NCI-H524 (cell line): ENCODE results near the gene SPOCK1.

Experiments used
- DNase-seq, 2 experiments: peaks; one replicate each; lab custom pipeline; 2025; lab: John Stamatoyannopoulos, UW

SPOCK1 gene

GRCh38 chr5:137223324-137224295 is 275.5 kb downstream of the SPOCK1 start:
- no peak for DNase-seq

- DNase-seq = peak; percentile 77 to 84
Observed at GRCh38 chr5:137221943-137222342, 277.2 kb downstream of the SPOCK1 start.

GRCh38 chr5:137220523-137220927 is 278.6 kb downstream of the SPOCK1 start:
- peak; percentile 32 to 61 for DNase-seq

- no peak for DNase-seq
Observed at GRCh38 chr5:137218896-137219295, 280.2 kb downstream of the SPOCK1 start.

- no peak for DNase-seq
Observed at GRCh38 chr5:137218471-137218870, 280.7 kb downstream of the SPOCK1 start.

- no peak for DNase-seq
Observed at GRCh38 chr5:137217599-137218200, 281.4 kb downstream of the SPOCK1 start.

GRCh38 chr5:137216976-137217598 is 282.0 kb downstream of the SPOCK1 start:
- no peak for DNase-seq

GRCh38 chr5:137215780-137216179 is 283.3 kb downstream of the SPOCK1 start:
- no peak for DNase-seq

- no peak for DNase-seq
Observed at GRCh38 chr5:137215261-137215660, 283.9 kb downstream of the SPOCK1 start.

- DNase-seq = no peak
Observed at GRCh38 chr5:137214446-137215189, 284.5 kb downstream of the SPOCK1 start.

GRCh38 chr5:137212471-137212870 is 286.7 kb downstream of the SPOCK1 start:
- no peak for DNase-seq

GRCh38 chr5:137209232-137209809 is 289.8 kb downstream of the SPOCK1 start:
- DNase-seq = no peak

- DNase-seq = no peak
Observed at GRCh38 chr5:137207023-137207760, 291.9 kb downstream of the SPOCK1 start.

- DNase-seq = peak; percentile 67 to 85
Observed at GRCh38 chr5:137206030-137206715, 293.0 kb downstream of the SPOCK1 start.

GRCh38 chr5:137205231-137206027 is 293.7 kb downstream of the SPOCK1 start:
- no peak for DNase-seq

- no peak for DNase-seq
Observed at GRCh38 chr5:137203011-137203632, 296.0 kb downstream of the SPOCK1 start.

GRCh38 chr5:137201876-137202275 is 297.2 kb downstream of the SPOCK1 start:
- no peak for DNase-seq

GRCh38 chr5:137200906-137201700 is 298.0 kb downstream of the SPOCK1 start:
- DNase-seq = no peak
